Neural cell (in vitro differentiated cells): ENCODE data around the gene IMMP1L. TPM values are rescaled to one million over a fixed set of nuclear protein-coding genes. Genes with fewer than 3 reads are reported as not detected.

Experiments used
- H2AFZ ChIP-seq: fragments of 200-600, 300-800 bp; sonication (generic), shearing (Covaris generic); 2 replicates; pipeline ENCODE4 v1.6.0; 2014; ENCODE audit warnings: low read depth, mild to moderate bottlenecking, antibody characterized with exemption, low read length, moderate library complexity
- H3F3A ChIP-seq: fragments of 200-600 bp; shearing (Covaris generic); 2 replicates; pipeline ENCODE4 v1.6.1; 2016; ENCODE audit warnings: mild to moderate bottlenecking, moderate library complexity, mixed read lengths, antibody characterized with exemption, low read length; ENCODE audit not compliant: insufficient read depth, poor library complexity, severe bottlenecking
- H3K27ac ChIP-seq: fragments of 200-600, 300-800 bp; sonication (generic), shearing (Covaris generic); 2 replicates; pipeline ENCODE4 v1.5.1; 2014; ENCODE audit warnings: mild to moderate bottlenecking, low read length, moderate library complexity
- H3K27me3 ChIP-seq: fragments of 300-800, 200-600 bp; sonication (generic), shearing (Covaris generic); 2 replicates; pipeline ENCODE4 v1.6.0; 2014; ENCODE audit warnings: mild to moderate bottlenecking, low read depth, low read length, moderate library complexity; ENCODE audit not compliant: insufficient read depth
- H3K36me3 ChIP-seq: fragments of 300-800, 200-600 bp; sonication (generic), shearing (Covaris generic); 2 replicates; pipeline ENCODE4 v1.5.1; 2014; ENCODE audit warnings: mild to moderate bottlenecking, antibody characterized with exemption, low read length, moderate library complexity; ENCODE audit not compliant: insufficient read depth
- H3K4me2 ChIP-seq: fragments of 300-800, 200-600 bp; sonication (generic), shearing (Covaris generic); 2 replicates; pipeline ENCODE4 v1.6.0; 2014; ENCODE audit warnings: mild to moderate bottlenecking, low read length
- H3K4me3 ChIP-seq: fragments of 300-800, 200-600 bp; sonication (generic), shearing (Covaris generic); 2 replicates; pipeline ENCODE4 v1.5.1; 2014; ENCODE audit warnings: mild to moderate bottlenecking, low read length, moderate library complexity
- H3K79me2 ChIP-seq: fragments of 200-600 bp; shearing (Covaris generic); replicated peaks from 2 replicates; pipeline ENCODE4 v1.6.0; 2014; ENCODE audit warnings: mild to moderate bottlenecking, low read length, moderate library complexity; ENCODE audit not compliant: insufficient read depth
- H3K9ac ChIP-seq: fragments of 300-800, 200-600 bp; sonication (generic), shearing (Covaris generic); 2 replicates; pipeline ENCODE4 v1.6.1; 2016; ENCODE audit warnings: mild to moderate bottlenecking, low read length, mixed read lengths
- H3K9me2 ChIP-seq: fragments of 200-600 bp; shearing (Covaris generic); 2 replicates; pipeline ENCODE4 v1.6.1; 2016; ENCODE audit warnings: mild to moderate bottlenecking, low read length, mixed read lengths; ENCODE audit not compliant: insufficient read depth
- H3K9me3 ChIP-seq: fragments of 200-600, 300-800 bp; sonication (generic), shearing (Covaris generic); 2 replicates; pipeline ENCODE4 v1.6.1; 2016; ENCODE audit warnings: mild to moderate bottlenecking, mixed run types, low read length, moderate library complexity, mixed read lengths
- H4K20me1 ChIP-seq: fragments of 200-600 bp; shearing (Covaris generic); 2 replicates; pipeline ENCODE4 v1.6.1; 2016; ENCODE audit warnings: mild to moderate bottlenecking, mixed run types; ENCODE audit not compliant: insufficient read depth
- EP300 ChIP-seq: fragments of 450-650 bp; conservative IDR thresholded peaks from 2 replicates; pipeline ENCODE4 v1.6.1; 2014; ENCODE audit warnings: antibody characterized with exemption, mild to moderate bottlenecking, moderate library complexity; ENCODE audit not compliant: poor library complexity, severe bottlenecking
- EZH2 ChIP-seq: fragments of 200-600, 300-800 bp; shearing (Covaris generic), sonication (generic); IDR thresholded peaks from 2 replicates; pipeline ENCODE4 v1.6.1; 2014; ENCODE audit warnings: antibody characterized with exemption, low read length, borderline replicate concordance, mild to moderate bottlenecking; ENCODE audit not compliant: insufficient read depth, poor library complexity, severe bottlenecking
- MXI1 ChIP-seq: fragments of 450-650 bp; conservative IDR thresholded peaks from 2 replicates; pipeline ENCODE4 v1.6.1; 2014; ENCODE audit warnings: antibody characterized with exemption, mild to moderate bottlenecking; ENCODE audit not compliant: poor library complexity, severe bottlenecking
- POLR2AphosphoS5 ChIP-seq: IDR thresholded peaks from 2 replicates; pipeline ENCODE4 v1.6.1; 2012
- RAD21 ChIP-seq: fragments of 450-650 bp; conservative IDR thresholded peaks from 2 replicates; pipeline ENCODE4 v1.6.1; 2014; ENCODE audit warnings: antibody characterized with exemption, mild to moderate bottlenecking, moderate library complexity
- REST ChIP-seq: IDR thresholded peaks from 2 replicates; pipeline ENCODE4 v1.6.1; 2012; ENCODE audit warnings: borderline replicate concordance
- SMC3 ChIP-seq: fragments of 450-650 bp; conservative IDR thresholded peaks from 2 replicates; pipeline ENCODE4 v1.6.1; 2014; ENCODE audit warnings: antibody characterized with exemption, mild to moderate bottlenecking, moderate library complexity; ENCODE audit not compliant: poor library complexity
- TAF1 ChIP-seq: IDR thresholded peaks from 2 replicates; pipeline ENCODE4 v1.6.1; 2012; ENCODE audit warnings: low read depth
- polyA minus RNA-seq: library from RNA; depleted of rRNA, polyadenylated mRNA; stranded (reverse); fragments of >200 nt; gene quantifications from 2 replicates; pipeline ENCODE4 v1.2.3, GENCODE V29; 2014
- polyA plus RNA-seq: library from polyadenylated mRNA; depleted of rRNA; stranded (reverse); fragments of >200 nt; gene quantifications from 2 replicates; pipeline ENCODE4 v1.2.3, GENCODE V29; 2014
- TF ChIP-seq, protein P1 (sequence below): fragments of 450-650 bp; IDR thresholded peaks from 2 replicates; pipeline ENCODE4 v1.5.1; 2014; ENCODE audit warnings: antibody characterized with exemption, mild to moderate bottlenecking, moderate library complexity; ENCODE audit not compliant: poor library complexity, severe bottlenecking

Gene IMMP1L
- polyA plus RNA-seq = 283 and 386 TPM in 2 replicates
- 48.2 and 65.2 TPM in 2 replicates for polyA minus RNA-seq

- Histone ChIP-seq H3K9ac (peak within 1 kb of the TSS; percentile 79), H4K20me1 (no peaks in the 10 kb centered on the region), H3K9me3 (no peaks in the 10 kb centered on the region), H3K4me2 (peak within 1 kb of the TSS; percentile 96), H3K79me2 (peaks cover 57% of the 10 kb centered on the region), H3K36me3 (peaks cover 3% of the 10 kb centered on the region), H2AFZ (peak within 1 kb of the TSS; percentile 66), H3K4me3 (peak within 1 kb of the TSS; percentile 84), H3K27me3 (no peaks in the 10 kb centered on the region), H3K9me2 (no peaks in the 10 kb centered on the region), H3K27ac (peak within 1 kb of the TSS; percentile 85), H3F3A (no peaks in the 10 kb centered on the region)
- TF ChIP-seq RAD21 (peak; percentile 44), MXI1 (peak; percentile 74), SMC3 (peak; percentile 52), EZH2 (no peak), POLR2AphosphoS5 (peak; percentile 81), EP300 (peak; percentile 12), TAF1 (peak; percentile 94), REST (peak; percentile 67)
- TF ChIP-seq, protein P1, sequence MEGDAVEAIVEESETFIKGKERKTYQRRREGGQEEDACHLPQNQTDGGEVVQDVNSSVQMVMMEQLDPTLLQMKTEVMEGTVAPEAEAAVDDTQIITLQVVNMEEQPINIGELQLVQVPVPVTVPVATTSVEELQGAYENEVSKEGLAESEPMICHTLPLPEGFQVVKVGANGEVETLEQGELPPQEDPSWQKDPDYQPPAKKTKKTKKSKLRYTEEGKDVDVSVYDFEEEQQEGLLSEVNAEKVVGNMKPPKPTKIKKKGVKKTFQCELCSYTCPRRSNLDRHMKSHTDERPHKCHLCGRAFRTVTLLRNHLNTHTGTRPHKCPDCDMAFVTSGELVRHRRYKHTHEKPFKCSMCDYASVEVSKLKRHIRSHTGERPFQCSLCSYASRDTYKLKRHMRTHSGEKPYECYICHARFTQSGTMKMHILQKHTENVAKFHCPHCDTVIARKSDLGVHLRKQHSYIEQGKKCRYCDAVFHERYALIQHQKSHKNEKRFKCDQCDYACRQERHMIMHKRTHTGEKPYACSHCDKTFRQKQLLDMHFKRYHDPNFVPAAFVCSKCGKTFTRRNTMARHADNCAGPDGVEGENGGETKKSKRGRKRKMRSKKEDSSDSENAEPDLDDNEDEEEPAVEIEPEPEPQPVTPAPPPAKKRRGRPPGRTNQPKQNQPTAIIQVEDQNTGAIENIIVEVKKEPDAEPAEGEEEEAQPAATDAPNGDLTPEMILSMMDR = no peak
Measured at GRCh38 chr11:31509429-31510345, at the start of gene IMMP1L, which contains the start of gene ELP4. Gene IMMP1L, minus strand, starts transcription at chr11:31509622. Its CDS starts 46,346 bp downstream, at chr11:31463276. Gene ELP4, plus strand, starts transcription at chr11:31509767. Its CDS starts 18 bp downstream, at chr11:31509785.

- Histone ChIP-seq H3K9ac (no peak overlapping the region), H3K27me3 (no peaks in the 10 kb centered on the region), H3K27ac (no peak overlapping the region), H3K79me2 (no peaks in the 10 kb centered on the region), H4K20me1 (no peaks in the 10 kb centered on the region), H3K9me3 (peaks cover 4% of the 10 kb centered on the region), H2AFZ (no peak overlapping the region), H3F3A (no peaks in the 10 kb centered on the region), H3K4me2 (no peak overlapping the region), H3K36me3 (no peaks in the 10 kb centered on the region), H3K4me3 (no peak overlapping the region), H3K9me2 (no peaks in the 10 kb centered on the region)
- TF ChIP-seq EP300 (no peak), REST (no peak), SMC3 (no peak), MXI1 (no peak)
Measured at GRCh38 chr11:31558001-31558400, 48.6 kb upstream of the IMMP1L start.
